GM23338 (cell line): Measurements from ENCODE around the gene LRRC8E. TPM values are rescaled to one million over a fixed set of nuclear protein-coding genes. Genes with fewer than 3 reads are reported as not detected.
A peak's percentile ranks its signal among the peaks of the same experiment; 100 is the strongest.

Source experiments
- ATAC-seq: fragments of 200-7000 bp; cut with Tn5 transposase; 3 replicates; pipeline ENCODE4 v1.9.1; 2020
- DNase-seq: peaks from one replicate; pipeline ENCODE4 v3.0.0-alpha.2; 2015; ENCODE audit warnings: low spot score
- H2AFZ ChIP-seq: fragments of 200-600 bp; sonication (generic); 2 replicates; pipeline ENCODE4 v1.8.0; 2016; ENCODE audit warnings: antibody characterized with exemption, mild to moderate bottlenecking, moderate library complexity
- H3F3A ChIP-seq: fragments of 200-600 bp; sonication (generic); replicated peaks from 2 replicates; pipeline ENCODE4 v1.8.0; 2017; ENCODE audit warnings: antibody characterized with exemption, mixed run types, low read depth
- H3K27ac ChIP-seq: fragments of 200-600 bp; sonication (generic); 2 replicates; pipeline ENCODE4 v1.6.1; 2016; ENCODE audit warnings: low read depth
- H3K27me3 ChIP-seq: fragments of 200-600 bp; sonication (generic); 2 replicates; pipeline ENCODE4 v1.8.0; 2016; ENCODE audit warnings: mild to moderate bottlenecking, mixed run types, moderate library complexity; ENCODE audit not compliant: insufficient read depth
- H3K36me3 ChIP-seq: fragments of 200-600 bp; sonication (generic); 2 replicates; pipeline ENCODE4 v1.8.0; 2016; ENCODE audit warnings: mild to moderate bottlenecking; ENCODE audit not compliant: insufficient read depth
- H3K4me1 ChIP-seq: fragments of 200-600 bp; sonication (generic); 2 replicates; pipeline ENCODE4 v1.8.0; 2016; ENCODE audit warnings: mild to moderate bottlenecking, moderate library complexity; ENCODE audit not compliant: insufficient read depth
- H3K4me2 ChIP-seq: fragments of 200-600 bp; sonication (generic); 2 replicates; pipeline ENCODE4 v1.7.1; 2017; ENCODE audit warnings: mixed run types
- H3K4me3 ChIP-seq: fragments of 200-600 bp; sonication (generic); 2 replicates; pipeline ENCODE4 v1.6.1; 2016; ENCODE audit warnings: mixed run types
- H3K79me2 ChIP-seq: fragments of 200-600 bp; sonication (generic); replicated peaks from 2 replicates; pipeline ENCODE4 v1.8.0; 2017; ENCODE audit warnings: mild to moderate bottlenecking; ENCODE audit not compliant: insufficient read depth
- H3K9me2 ChIP-seq: fragments of 200-600 bp; sonication (generic); 2 replicates; pipeline ENCODE4 v1.8.0; 2017; ENCODE audit not compliant: insufficient read depth
- H4K20me1 ChIP-seq: fragments of 200-600 bp; sonication (generic); replicated peaks from 2 replicates; pipeline ENCODE4 v1.8.0; 2017; ENCODE audit warnings: mild to moderate bottlenecking; ENCODE audit not compliant: insufficient read depth
- H3K27ac Mint-ChIP-seq: 2 replicates; pipeline ENCODE4 v1.8.0; 2020; ENCODE audit warnings: inconsistent platforms, mild to moderate bottlenecking, moderate library complexity, mixed read lengths
- H3K27me3 Mint-ChIP-seq: 3 replicates; pipeline ENCODE4 v1.8.0; 2022; ENCODE audit warnings: low read depth, mild to moderate bottlenecking, moderate library complexity, mixed read lengths, inconsistent platforms; ENCODE audit not compliant: insufficient read depth, poor library complexity
- H3K36me3 Mint-ChIP-seq: 3 replicates; pipeline ENCODE4 v1.8.0; 2021; ENCODE audit warnings: low read depth, mild to moderate bottlenecking, inconsistent platforms, moderate library complexity, mixed read lengths
- H3K4me1 Mint-ChIP-seq: 3 replicates; pipeline ENCODE4 v1.8.0; 2020; ENCODE audit warnings: mild to moderate bottlenecking, inconsistent platforms, mixed read lengths
- H3K4me3 Mint-ChIP-seq: 3 replicates; pipeline ENCODE4 v1.8.0; 2021; ENCODE audit warnings: moderate library complexity, mild to moderate bottlenecking, inconsistent platforms, mixed read lengths
- H3K9me3 Mint-ChIP-seq: 3 replicates; pipeline ENCODE4 v1.8.0; 2020; ENCODE audit warnings: moderate library complexity, mild to moderate bottlenecking, inconsistent platforms, mixed read lengths
- EZH2 ChIP-seq: fragments of 200-600 bp; sonication (generic); IDR thresholded peaks from one replicate; pipeline ENCODE4 v1.8.0; 2017; ENCODE audit warnings: antibody characterized with exemption, mild to moderate bottlenecking, low read depth; ENCODE audit not compliant: unreplicated experiment
- EZH2phosphoT487 ChIP-seq: fragments of 200-600 bp; sonication (generic); IDR thresholded peaks from one replicate; pipeline ENCODE4 v1.8.1; 2018; ENCODE audit warnings: antibody characterized with exemption; ENCODE audit not compliant: unreplicated experiment
- JUNB ChIP-seq: IDR thresholded peaks from one replicate; pipeline ENCODE4 v1.6.1; 2016; ENCODE audit warnings: antibody characterized with exemption; ENCODE audit not compliant: unreplicated experiment
- POLR2AphosphoS5 ChIP-seq: IDR thresholded peaks from 2 replicates; pipeline ENCODE4 v1.6.1; 2016; ENCODE audit warnings: antibody characterized with exemption, low read depth
- ZNF114 ChIP-seq: fragments of 250-450 bp; sonication (Bioruptor Pico); IDR thresholded peaks from 2 replicates; pipeline ENCODE4 v1.5.0; 2020; ENCODE audit warnings: mild to moderate bottlenecking, moderate library complexity
- ZNF331 ChIP-seq: fragments of 250-450 bp; sonication (Bioruptor Pico); IDR thresholded peaks from 2 replicates; pipeline ENCODE4 v1.5.0; 2020; ENCODE audit warnings: low read depth, mild to moderate bottlenecking, moderate library complexity
- polyA plus RNA-seq: library from polyadenylated mRNA; unstranded; fragments of >200 nt; fragmentation: Nextera tagmentation; extraction: Ambion mirVana; gene quantifications from 2 replicates; pipeline ENCODE4 v1.2.1, GENCODE V29; 2016
- total RNA-seq: library from RNA; depleted of rRNA; stranded (reverse); fragments of >200 nt; shearing (Covaris generic); gene quantifications from 2 replicates; pipeline ENCODE4 v1.2.3, GENCODE V29; 2014
- TF ChIP-seq, protein P1 (sequence below): IDR thresholded peaks from 2 replicates; pipeline ENCODE4 v1.6.1; 2016; ENCODE audit warnings: antibody characterized with exemption
- TF ChIP-seq, protein P2 (sequence below): fragments of 250-450 bp; sonication (Bioruptor Pico); IDR thresholded peaks from 2 replicates; pipeline ENCODE4 v1.5.0; 2020; ENCODE audit warnings: mild to moderate bottlenecking, moderate library complexity
- TF ChIP-seq, protein P3 (sequence below): IDR thresholded peaks from one replicate; pipeline ENCODE4 v1.6.1; 2018; ENCODE audit warnings: antibody characterized with exemption; ENCODE audit not compliant: unreplicated experiment

The LRRC8E gene
- total and polyA plus RNA-seq, 2 experiments from 2014 or later, result 0.29 to 4.8 TPM

DNA sequence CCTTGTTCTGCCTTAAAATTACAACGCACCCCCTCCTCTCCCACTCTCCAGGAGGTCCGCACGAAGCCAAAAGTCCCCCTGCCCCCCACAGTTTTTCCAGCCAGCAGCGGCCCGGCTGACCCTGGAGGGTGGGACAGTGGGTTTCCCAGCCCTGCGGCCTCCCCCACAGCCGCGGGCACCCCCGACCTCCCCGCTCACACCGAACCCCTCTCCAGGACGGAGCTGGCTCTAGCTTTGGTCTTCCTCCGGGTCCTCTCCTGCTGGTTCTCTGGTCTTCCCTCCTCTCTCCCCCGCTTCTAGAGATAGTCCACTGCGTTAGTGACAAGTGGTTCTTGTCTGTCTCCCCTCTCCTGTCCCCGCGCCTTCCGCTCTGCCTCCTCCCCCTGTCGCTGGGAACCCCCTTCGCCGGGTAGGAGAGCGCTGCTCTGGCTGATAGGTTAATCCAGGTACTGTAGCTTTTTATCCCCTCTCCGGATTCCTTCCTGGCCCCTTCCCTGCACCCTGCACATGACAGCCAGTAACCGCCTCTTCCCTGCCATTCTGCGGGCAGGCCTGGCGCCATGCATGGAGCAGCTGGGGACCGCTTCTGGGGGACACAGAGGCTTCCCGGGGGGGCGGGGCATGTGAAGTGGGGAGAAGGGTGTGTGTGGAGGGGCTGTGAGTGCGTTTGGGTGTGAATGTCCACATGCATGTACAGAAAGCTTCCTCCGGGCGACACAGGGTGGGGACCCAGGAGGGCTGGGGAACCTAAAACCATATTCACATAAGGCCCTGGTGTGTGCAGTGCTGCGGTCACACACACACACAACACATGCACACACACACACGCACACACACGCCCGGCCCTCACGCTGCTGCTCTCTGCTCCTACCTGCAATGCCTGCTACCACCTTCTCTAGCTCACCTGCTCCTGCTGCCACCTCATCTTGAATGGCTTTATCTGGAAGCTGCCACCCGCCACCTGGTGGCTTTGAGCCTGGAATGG, 31.3 kb upstream of the LRRC8E start:
- peak overlapping the region; percentile 57; the same call in 1 of the 2 replicates for H3K4me3 ChIP-seq
- peak overlapping the region; percentile 84 for H3K4me2 ChIP-seq
- Mint-ChIP-seq H3K27me3 (peaks cover 31% of the 10 kb centered on the region), H3K4me3 (no peak overlapping the region; the same call in 2 of the 3 replicates), H3K36me3 (no peaks in the 10 kb centered on the region; the same call in 2 of the 3 replicates), H3K9me3 (no peaks in the 10 kb centered on the region), H3K4me1 (peaks cover 38% of the 10 kb centered on the region), H3K27ac (no peak overlapping the region)
- no peaks in the 10 kb centered on the region for H3K36me3 ChIP-seq
- no peak overlapping the region for H2AFZ ChIP-seq
- DNase-seq, result peak; percentile 44
- no peak for ATAC-seq
- H3F3A ChIP-seq, result 0 out of 2 replicates have a peak, but pooled peaks cover 6% of the 10 kb centered on the region
- H3K27ac ChIP-seq, result no peak overlapping the region
- no peaks in the 10 kb centered on the region for H3K9me2 ChIP-seq
- H4K20me1 ChIP-seq, result no peaks in the 10 kb centered on the region
- H3K27me3 ChIP-seq, result peaks cover 14% of the 10 kb centered on the region
- peaks cover 31% of the 10 kb centered on the region for H3K4me1 ChIP-seq
- no peak for TF ChIP-seq ZNF331 (CRISPR knock-in tag)
- H3K79me2 ChIP-seq, result no peaks in the 10 kb centered on the region

DNA sequence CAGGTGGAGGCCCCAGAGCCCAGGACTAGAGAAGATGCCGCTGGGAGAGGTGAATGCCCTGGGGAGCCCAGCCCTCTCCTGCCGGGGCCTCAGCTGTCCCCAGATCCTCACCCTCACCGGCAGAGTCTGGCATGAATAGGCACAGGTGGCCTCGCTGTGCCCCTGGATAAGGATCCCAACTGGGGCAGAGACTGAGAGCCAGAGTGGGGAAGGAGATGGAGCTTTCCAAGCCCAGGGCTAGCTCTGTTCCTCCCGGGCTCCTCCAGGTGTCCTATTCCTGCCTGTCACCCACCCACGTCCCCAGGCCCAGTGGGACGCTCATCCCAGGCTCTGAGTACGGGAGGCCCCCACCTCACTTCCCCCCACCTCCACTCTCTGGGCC, 30.6 kb upstream of the LRRC8E start:
- Mint-ChIP-seq H3K4me1 (peaks cover 38% of the 10 kb centered on the region), H3K27me3 (peaks cover 29% of the 10 kb centered on the region), H3K27ac (no peak overlapping the region), H3K4me3 (peak overlapping the region; percentile 61), H3K9me3 (no peaks in the 10 kb centered on the region), H3K36me3 (no peaks in the 10 kb centered on the region; the same call in 2 of the 3 replicates)
- Histone ChIP-seq H3K4me3 (peak overlapping the region; percentile 57), H3K36me3 (no peaks in the 10 kb centered on the region), H3K4me1 (peaks cover 31% of the 10 kb centered on the region), H3K27me3 (peaks cover 14% of the 10 kb centered on the region), H2AFZ (0 out of 2 replicates have a peak overlapping the region, but pooled peaks have one; percentile 56), H3K4me2 (peak overlapping the region; percentile 84), H3K9me2 (no peaks in the 10 kb centered on the region), H3K79me2 (no peaks in the 10 kb centered on the region), H4K20me1 (no peaks in the 10 kb centered on the region), H3F3A (0 out of 2 replicates have a peak, but pooled peaks cover 6% of the 10 kb centered on the region), H3K27ac (no peak overlapping the region)
- no peak; the same call in 2 of the 3 replicates for ATAC-seq
- no peak for DNase-seq
- TF ChIP-seq POLR2AphosphoS5, result no peak
- TF ChIP-seq EZH2, result no peak
- TF ChIP-seq JUNB, result no peak
- TF ChIP-seq, protein P1, sequence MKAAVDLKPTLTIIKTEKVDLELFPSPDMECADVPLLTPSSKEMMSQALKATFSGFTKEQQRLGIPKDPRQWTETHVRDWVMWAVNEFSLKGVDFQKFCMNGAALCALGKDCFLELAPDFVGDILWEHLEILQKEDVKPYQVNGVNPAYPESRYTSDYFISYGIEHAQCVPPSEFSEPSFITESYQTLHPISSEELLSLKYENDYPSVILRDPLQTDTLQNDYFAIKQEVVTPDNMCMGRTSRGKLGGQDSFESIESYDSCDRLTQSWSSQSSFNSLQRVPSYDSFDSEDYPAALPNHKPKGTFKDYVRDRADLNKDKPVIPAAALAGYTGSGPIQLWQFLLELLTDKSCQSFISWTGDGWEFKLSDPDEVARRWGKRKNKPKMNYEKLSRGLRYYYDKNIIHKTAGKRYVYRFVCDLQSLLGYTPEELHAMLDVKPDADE, result no peak
- no peak for TF ChIP-seq ZNF331 (CRISPR knock-in tag)
- no peak for TF ChIP-seq EZH2phosphoT487
- TF ChIP-seq, protein P2, sequence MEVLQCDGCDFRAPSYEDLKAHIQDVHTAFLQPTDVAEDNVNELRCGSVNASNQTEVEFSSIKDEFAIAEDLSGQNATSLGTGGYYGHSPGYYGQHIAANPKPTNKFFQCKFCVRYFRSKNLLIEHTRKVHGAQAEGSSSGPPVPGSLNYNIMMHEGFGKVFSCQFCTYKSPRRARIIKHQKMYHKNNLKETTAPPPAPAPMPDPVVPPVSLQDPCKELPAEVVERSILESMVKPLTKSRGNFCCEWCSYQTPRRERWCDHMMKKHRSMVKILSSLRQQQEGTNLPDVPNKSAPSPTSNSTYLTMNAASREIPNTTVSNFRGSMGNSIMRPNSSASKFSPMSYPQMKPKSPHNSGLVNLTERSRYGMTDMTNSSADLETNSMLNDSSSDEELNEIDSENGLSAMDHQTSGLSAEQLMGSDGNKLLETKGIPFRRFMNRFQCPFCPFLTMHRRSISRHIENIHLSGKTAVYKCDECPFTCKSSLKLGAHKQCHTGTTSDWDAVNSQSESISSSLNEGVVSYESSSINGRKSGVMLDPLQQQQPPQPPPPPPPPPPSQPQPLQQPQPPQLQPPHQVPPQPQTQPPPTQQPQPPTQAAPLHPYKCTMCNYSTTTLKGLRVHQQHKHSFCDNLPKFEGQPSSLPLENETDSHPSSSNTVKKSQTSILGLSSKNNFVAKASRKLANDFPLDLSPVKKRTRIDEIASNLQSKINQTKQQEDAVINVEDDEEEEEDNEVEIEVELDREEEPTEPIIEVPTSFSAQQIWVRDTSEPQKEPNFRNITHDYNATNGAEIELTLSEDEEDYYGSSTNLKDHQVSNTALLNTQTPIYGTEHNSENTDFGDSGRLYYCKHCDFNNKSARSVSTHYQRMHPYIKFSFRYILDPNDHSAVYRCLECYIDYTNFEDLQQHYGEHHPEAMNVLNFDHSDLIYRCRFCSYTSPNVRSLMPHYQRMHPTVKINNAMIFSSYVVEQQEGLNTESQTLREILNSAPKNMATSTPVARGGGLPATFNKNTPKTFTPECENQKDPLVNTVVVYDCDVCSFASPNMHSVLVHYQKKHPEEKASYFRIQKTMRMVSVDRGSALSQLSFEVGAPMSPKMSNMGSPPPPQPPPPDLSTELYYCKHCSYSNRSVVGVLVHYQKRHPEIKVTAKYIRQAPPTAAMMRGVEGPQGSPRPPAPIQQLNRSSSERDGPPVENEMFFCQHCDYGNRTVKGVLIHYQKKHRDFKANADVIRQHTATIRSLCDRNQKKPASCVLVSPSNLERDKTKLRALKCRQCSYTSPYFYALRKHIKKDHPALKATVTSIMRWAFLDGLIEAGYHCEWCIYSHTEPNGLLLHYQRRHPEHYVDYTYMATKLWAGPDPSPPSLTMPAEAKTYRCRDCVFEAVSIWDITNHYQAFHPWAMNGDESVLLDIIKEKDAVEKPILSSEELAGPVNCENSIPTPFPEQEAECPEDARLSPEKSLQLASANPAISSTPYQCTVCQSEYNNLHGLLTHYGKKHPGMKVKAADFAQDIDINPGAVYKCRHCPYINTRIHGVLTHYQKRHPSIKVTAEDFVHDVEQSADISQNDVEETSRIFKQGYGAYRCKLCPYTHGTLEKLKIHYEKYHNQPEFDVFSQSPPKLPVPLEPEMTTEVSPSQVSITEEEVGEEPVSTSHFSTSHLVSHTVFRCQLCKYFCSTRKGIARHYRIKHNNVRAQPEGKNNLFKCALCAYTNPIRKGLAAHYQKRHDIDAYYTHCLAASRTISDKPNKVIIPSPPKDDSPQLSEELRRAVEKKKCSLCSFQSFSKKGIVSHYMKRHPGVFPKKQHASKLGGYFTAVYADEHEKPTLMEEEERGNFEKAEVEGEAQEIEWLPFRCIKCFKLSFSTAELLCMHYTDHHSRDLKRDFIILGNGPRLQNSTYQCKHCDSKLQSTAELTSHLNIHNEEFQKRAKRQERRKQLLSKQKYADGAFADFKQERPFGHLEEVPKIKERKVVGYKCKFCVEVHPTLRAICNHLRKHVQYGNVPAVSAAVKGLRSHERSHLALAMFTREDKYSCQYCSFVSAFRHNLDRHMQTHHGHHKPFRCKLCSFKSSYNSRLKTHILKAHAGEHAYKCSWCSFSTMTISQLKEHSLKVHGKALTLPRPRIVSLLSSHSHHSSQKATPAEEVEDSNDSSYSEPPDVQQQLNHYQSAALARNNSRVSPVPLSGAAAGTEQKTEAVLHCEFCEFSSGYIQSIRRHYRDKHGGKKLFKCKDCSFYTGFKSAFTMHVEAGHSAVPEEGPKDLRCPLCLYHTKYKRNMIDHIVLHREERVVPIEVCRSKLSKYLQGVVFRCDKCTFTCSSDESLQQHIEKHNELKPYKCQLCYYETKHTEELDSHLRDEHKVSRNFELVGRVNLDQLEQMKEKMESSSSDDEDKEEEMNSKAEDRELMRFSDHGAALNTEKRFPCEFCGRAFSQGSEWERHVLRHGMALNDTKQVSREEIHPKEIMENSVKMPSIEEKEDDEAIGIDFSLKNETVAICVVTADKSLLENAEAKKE (CRISPR knock-in tag), result no peak
- TF ChIP-seq, protein P3, sequence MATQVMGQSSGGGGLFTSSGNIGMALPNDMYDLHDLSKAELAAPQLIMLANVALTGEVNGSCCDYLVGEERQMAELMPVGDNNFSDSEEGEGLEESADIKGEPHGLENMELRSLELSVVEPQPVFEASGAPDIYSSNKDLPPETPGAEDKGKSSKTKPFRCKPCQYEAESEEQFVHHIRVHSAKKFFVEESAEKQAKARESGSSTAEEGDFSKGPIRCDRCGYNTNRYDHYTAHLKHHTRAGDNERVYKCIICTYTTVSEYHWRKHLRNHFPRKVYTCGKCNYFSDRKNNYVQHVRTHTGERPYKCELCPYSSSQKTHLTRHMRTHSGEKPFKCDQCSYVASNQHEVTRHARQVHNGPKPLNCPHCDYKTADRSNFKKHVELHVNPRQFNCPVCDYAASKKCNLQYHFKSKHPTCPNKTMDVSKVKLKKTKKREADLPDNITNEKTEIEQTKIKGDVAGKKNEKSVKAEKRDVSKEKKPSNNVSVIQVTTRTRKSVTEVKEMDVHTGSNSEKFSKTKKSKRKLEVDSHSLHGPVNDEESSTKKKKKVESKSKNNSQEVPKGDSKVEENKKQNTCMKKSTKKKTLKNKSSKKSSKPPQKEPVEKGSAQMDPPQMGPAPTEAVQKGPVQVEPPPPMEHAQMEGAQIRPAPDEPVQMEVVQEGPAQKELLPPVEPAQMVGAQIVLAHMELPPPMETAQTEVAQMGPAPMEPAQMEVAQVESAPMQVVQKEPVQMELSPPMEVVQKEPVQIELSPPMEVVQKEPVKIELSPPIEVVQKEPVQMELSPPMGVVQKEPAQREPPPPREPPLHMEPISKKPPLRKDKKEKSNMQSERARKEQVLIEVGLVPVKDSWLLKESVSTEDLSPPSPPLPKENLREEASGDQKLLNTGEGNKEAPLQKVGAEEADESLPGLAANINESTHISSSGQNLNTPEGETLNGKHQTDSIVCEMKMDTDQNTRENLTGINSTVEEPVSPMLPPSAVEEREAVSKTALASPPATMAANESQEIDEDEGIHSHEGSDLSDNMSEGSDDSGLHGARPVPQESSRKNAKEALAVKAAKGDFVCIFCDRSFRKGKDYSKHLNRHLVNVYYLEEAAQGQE, result no peak
- no peak for TF ChIP-seq ZNF114
